Measurements from ENCODE around the gene SLC25A44. TPM values are rescaled to one million over a fixed set of nuclear protein-coding genes. Genes with fewer than 3 reads are reported as not detected.
"Not testable (repeated sequence)": the region's sequence is repeated elsewhere in the genome, so short reads cannot be mapped to it uniquely, and the experiment has no call there.

SLC25A44 gene
- total RNA-seq, 1 donor from 2014 or later, result 20.2 TPM

DNA sequence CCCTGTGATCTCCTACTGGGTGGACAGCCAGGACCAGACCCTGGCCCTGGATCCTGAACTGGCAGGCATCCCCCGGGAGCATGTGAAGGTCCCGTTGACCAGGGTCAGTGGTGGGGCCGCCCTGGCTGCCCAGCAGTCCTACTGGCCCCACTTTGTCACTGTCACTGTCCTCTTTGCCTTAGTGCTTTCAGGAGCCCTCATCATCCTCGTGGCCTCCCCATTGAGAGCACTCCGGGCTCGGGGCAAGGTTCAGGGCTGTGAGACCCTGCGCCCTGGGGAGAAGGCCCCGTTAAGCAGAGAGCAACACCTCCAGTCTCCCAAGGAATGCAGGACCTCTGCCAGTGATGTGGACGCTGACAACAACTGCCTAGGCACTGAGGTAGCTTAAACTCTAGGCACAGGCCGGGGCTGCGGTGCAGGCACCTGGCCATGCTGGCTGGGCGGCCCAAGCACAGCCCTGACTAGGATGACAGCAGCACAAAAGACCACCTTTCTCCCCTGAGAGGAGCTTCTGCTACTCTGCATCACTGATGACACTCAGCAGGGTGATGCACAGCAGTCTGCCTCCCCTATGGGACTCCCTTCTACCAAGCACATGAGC is 17.2 kb upstream of the SLC25A44 start:
- no peaks in the 10 kb centered on the region for H3K36me3 Mint-ChIP-seq (ENCODE audit: unreplicated experiment)
- no peaks in the 10 kb centered on the region for H3K4me1 Mint-ChIP-seq (ENCODE audit: unreplicated experiment)
- no peak overlapping the region for H3K27ac Mint-ChIP-seq (ENCODE audit: unreplicated experiment)
- H3K27me3 Mint-ChIP-seq (ENCODE audit: unreplicated experiment), result peaks cover 23% of the 10 kb centered on the region
- no peaks in the 10 kb centered on the region for H3K9me3 Mint-ChIP-seq (ENCODE audit: unreplicated experiment)
- TF ChIP-seq, protein P1, sequence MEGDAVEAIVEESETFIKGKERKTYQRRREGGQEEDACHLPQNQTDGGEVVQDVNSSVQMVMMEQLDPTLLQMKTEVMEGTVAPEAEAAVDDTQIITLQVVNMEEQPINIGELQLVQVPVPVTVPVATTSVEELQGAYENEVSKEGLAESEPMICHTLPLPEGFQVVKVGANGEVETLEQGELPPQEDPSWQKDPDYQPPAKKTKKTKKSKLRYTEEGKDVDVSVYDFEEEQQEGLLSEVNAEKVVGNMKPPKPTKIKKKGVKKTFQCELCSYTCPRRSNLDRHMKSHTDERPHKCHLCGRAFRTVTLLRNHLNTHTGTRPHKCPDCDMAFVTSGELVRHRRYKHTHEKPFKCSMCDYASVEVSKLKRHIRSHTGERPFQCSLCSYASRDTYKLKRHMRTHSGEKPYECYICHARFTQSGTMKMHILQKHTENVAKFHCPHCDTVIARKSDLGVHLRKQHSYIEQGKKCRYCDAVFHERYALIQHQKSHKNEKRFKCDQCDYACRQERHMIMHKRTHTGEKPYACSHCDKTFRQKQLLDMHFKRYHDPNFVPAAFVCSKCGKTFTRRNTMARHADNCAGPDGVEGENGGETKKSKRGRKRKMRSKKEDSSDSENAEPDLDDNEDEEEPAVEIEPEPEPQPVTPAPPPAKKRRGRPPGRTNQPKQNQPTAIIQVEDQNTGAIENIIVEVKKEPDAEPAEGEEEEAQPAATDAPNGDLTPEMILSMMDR (IDR thresholded peaks at IDR 0.05), result no peak
- no peak overlapping the region for H3K4me3 Mint-ChIP-seq (ENCODE audit: unreplicated experiment)
- no peak for DNase-seq (ENCODE audit: extremely low spot score, unreplicated experiment)

DNA sequence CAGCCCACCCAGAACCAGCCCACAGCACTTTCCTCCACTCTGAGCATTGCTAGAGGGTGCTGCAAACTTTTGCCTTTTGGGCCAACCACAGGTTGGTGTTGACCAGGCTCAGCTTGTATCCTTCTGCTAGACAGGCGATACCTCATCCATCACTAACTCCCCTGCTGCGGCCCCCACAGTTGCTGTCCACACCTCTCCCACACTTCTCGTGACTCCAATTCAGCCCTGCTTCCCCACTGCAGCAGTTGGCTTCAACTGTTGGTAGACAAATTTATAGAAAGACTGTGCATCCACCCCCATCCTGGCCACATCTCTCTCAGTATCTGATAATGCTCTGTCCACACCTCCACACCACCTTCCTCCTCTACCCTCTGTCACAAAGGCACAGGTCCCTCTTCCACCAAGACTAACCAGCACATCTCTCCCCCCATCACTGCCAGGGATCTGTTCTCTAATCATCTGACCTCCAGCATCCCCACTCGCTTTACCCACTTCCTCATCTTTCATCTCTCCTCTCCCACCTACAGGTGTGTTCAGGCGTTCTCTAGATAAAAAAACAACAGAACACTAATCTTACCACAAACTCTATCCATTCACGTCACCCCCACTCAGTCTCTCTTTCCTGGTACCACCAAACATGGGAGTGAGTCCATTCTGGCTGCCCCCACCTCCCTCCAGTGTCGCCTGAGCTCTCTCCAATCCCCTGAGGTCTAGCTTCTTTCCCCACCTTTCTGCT is 15.8 kb upstream of the SLC25A44 start:
- H3K4me1 Mint-ChIP-seq (ENCODE audit: unreplicated experiment), result no peaks in the 10 kb centered on the region
- H3K36me3 Mint-ChIP-seq (ENCODE audit: unreplicated experiment), result no peaks in the 10 kb centered on the region
- H3K4me3 Mint-ChIP-seq (ENCODE audit: unreplicated experiment), result no peak overlapping the region
- TF ChIP-seq, protein P1 (IDR thresholded peaks at IDR 0.05), result no peak
- DNase-seq (ENCODE audit: extremely low spot score, unreplicated experiment), result no peak
- H3K9me3 Mint-ChIP-seq (ENCODE audit: unreplicated experiment), result no peaks in the 10 kb centered on the region
- peaks cover 26% of the 10 kb centered on the region for H3K27me3 Mint-ChIP-seq (ENCODE audit: unreplicated experiment)
- H3K27ac Mint-ChIP-seq (ENCODE audit: unreplicated experiment), result no peak overlapping the region

- no peaks in the 10 kb centered on the region for H3K36me3 Mint-ChIP-seq (ENCODE audit: unreplicated experiment)
- peaks cover 20% of the 10 kb centered on the region for H3K27me3 Mint-ChIP-seq (ENCODE audit: unreplicated experiment)
- TF ChIP-seq, protein P1 (IDR thresholded peaks at IDR 0.05), result no peak
- DNase-seq (ENCODE audit: extremely low spot score, unreplicated experiment), result no peak
- H3K4me3 Mint-ChIP-seq (ENCODE audit: unreplicated experiment), result no peak overlapping the region
- no peak overlapping the region for H3K27ac Mint-ChIP-seq (ENCODE audit: unreplicated experiment)
- H3K4me1 Mint-ChIP-seq (ENCODE audit: unreplicated experiment), result no peaks in the 10 kb centered on the region
- no peaks in the 10 kb centered on the region for H3K9me3 Mint-ChIP-seq (ENCODE audit: unreplicated experiment)
These were observed 13.4 kb upstream of the SLC25A44 start for GRCh38 chr1:156180471-156180870.

GRCh38 chr1:156181391-156181924 is 12.4 kb upstream of the SLC25A44 start:
- not testable (repeated sequence) for H3K27ac Mint-ChIP-seq (ENCODE audit: unreplicated experiment); H3K9me3 Mint-ChIP-seq (ENCODE audit: unreplicated experiment); DNase-seq (ENCODE audit: extremely low spot score, unreplicated experiment); H3K4me3 Mint-ChIP-seq (ENCODE audit: unreplicated experiment); H3K36me3 Mint-ChIP-seq (ENCODE audit: unreplicated experiment); H3K4me1 Mint-ChIP-seq (ENCODE audit: unreplicated experiment)
- H3K27me3 Mint-ChIP-seq (ENCODE audit: unreplicated experiment), result peaks cover 20% of the 10 kb centered on the region

DNA sequence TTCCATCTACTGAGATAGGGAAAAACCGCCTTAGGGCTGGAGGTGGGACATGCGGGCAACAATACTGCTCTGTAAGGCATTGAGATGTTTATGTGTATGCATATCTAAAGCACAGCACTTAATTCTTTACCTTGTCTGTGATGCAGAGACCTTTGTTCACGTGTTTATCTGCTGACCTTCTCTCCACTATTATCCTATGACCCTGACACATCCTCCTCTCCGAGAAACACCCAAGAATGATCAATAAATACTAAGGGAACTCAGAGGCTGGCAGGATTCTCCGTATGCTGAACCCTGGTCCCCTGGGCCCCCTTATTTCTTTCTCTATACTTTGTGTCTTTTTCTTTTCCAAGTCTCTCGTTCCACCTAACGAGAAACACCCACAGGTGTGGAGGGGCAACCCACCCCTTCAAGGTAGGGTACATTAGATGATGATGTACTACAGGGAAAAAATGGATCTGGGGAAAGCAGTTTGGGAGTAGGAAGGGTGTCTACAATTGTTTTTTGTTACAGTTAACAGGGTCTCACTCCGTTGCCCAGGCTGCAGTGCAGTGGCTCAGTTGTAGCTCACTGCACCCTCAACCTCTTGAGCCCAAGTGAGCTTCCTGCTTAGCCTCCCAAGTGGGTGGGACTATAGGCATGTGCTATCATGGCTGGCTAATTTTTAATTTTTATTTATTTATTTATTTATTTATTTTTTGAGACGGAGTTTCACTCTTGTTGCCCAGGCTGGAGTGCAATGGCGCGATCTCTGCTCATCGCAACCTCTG is 11.7 kb upstream of the SLC25A44 start:
- peaks cover 20% of the 10 kb centered on the region for H3K27me3 Mint-ChIP-seq (ENCODE audit: unreplicated experiment)
- H3K4me1 Mint-ChIP-seq (ENCODE audit: unreplicated experiment); H3K9me3 Mint-ChIP-seq (ENCODE audit: unreplicated experiment); H3K27ac Mint-ChIP-seq (ENCODE audit: unreplicated experiment); DNase-seq (ENCODE audit: extremely low spot score, unreplicated experiment); H3K4me3 Mint-ChIP-seq (ENCODE audit: unreplicated experiment); H3K36me3 Mint-ChIP-seq (ENCODE audit: unreplicated experiment): not testable (repeated sequence)

DNA sequence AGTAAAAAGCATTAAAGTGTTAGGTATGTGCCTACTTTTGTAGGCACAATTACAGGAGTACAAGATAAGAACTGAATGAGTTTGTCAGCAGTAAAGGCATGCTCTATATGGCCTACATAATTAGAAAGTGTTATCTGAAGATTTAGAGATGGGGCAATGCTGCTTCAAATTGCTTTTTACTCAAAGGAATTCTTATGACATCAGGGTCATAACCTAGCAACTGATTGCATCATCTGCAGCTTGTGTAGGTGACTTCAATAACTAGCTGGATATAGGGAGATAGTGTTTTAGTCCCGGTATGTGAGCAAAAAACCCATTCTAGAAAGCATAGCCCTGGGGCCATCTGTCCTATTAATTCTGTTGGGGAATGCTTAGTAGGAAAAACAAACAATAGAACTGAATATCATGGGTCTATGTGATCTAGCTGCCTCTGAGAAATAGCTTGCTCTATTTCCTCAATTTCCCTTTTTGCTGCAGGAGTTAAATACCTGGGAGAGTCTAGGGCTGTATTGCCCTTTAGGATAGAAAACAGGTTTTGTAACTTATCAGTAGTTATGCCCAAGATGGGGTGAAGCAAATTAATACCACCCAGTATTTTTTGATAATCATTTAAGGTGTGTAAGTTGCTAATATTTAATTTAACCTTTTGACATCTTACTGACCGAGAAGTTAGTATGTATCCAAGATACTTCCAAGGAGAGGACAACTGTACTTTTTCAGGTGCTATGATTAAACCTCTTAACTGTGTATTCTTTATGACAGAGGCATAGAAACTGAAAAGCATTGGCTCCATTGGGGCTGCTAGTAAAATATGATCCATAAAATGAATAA is 7.3 kb upstream of the SLC25A44 start:
- H3K4me3 Mint-ChIP-seq (ENCODE audit: unreplicated experiment), result not testable (repeated sequence)

DNA sequence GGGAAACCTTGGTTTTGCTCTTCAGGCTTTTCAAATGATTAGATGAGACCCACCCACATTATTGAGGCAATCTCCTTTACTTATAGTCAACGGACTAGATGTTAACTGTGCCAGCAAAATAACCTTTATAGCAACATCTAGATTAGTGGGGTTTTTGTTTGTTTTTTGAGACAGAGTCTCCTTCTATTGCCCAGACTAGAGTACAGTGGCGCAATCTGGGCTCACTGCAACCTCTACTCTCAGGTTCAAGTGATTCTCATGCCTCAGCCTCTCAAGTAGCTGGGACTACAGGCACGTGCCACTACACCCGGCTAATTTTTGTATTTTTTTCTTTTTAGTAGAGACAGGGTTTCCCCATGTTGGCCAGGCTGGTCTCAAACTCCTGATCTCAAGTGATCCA is 3.6 kb upstream of the SLC25A44 start:
- DNase-seq (ENCODE audit: extremely low spot score, unreplicated experiment); H3K9me3 Mint-ChIP-seq (ENCODE audit: unreplicated experiment); H3K27ac Mint-ChIP-seq (ENCODE audit: unreplicated experiment); H3K4me3 Mint-ChIP-seq (ENCODE audit: unreplicated experiment); H3K36me3 Mint-ChIP-seq (ENCODE audit: unreplicated experiment); H3K27me3 Mint-ChIP-seq (ENCODE audit: unreplicated experiment): not testable (repeated sequence)
- peaks cover 19% of the 10 kb centered on the region for H3K4me1 Mint-ChIP-seq (ENCODE audit: unreplicated experiment)

More for the DNA sequence above, 7.3 kb upstream of the SLC25A44 start:
- not testable (repeated sequence) for H3K36me3 Mint-ChIP-seq (ENCODE audit: unreplicated experiment); H3K27ac Mint-ChIP-seq (ENCODE audit: unreplicated experiment); DNase-seq (ENCODE audit: extremely low spot score, unreplicated experiment); H3K9me3 Mint-ChIP-seq (ENCODE audit: unreplicated experiment); H3K4me1 Mint-ChIP-seq (ENCODE audit: unreplicated experiment)
- peaks cover 11% of the 10 kb centered on the region for H3K27me3 Mint-ChIP-seq (ENCODE audit: unreplicated experiment)

All from osteocyte (in vitro differentiated cells).